ENCODE data around the gene EVI5L.
A peak's percentile ranks its signal among the peaks of the same experiment; 100 is the strongest.

The EVI5L gene

GRCh38 chr19:7898967-7899366, 68.9 kb downstream of the EVI5L start:
- DNase-seq (ENCODE audit: low spot score), result no peak

DNA sequence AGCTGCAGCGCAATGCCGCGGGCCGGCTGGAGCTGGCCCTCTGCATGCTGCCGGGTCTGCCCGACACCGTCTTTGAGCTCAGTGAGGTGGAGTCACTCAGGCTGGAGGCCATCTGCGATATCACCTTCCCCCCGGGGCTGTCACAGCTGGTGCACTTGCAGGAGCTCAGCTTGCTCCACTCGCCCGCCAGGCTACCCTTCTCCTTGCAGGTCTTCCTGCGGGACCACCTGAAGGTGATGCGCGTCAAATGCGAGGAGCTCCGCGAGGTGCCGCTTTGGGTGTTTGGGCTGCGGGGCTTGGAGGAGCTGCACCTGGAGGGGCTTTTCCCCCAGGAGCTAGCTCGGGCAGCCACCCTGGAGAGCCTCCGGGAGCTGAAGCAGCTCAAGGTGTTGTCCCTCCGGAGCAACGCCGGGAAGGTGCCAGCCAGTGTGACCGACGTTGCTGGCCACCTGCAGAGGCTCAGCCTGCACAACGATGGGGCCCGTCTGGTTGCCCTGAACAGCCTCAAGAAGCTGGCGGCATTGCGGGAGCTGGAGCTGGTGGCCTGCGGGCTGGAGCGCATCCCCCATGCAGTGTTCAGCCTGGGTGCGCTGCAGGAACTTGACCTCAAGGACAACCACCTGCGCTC, 69.8 kb downstream of the EVI5L start:
- no peak for DNase-seq (ENCODE audit: low spot score)

- DNase-seq (ENCODE audit: low spot score), result no peak
Measured at GRCh38 chr19:7900401-7900870, 70.4 kb downstream of the EVI5L start.

GRCh38 chr19:7900931-7901330, 70.9 kb downstream of the EVI5L start:
- DNase-seq (ENCODE audit: low spot score), result no peak

GRCh38 chr19:7901337-7901736, 71.3 kb downstream of the EVI5L start:
- no peak for DNase-seq (ENCODE audit: low spot score)

GRCh38 chr19:7902796-7903243, 72.8 kb downstream of the EVI5L start:
- DNase-seq (ENCODE audit: low spot score), result no peak

DNA sequence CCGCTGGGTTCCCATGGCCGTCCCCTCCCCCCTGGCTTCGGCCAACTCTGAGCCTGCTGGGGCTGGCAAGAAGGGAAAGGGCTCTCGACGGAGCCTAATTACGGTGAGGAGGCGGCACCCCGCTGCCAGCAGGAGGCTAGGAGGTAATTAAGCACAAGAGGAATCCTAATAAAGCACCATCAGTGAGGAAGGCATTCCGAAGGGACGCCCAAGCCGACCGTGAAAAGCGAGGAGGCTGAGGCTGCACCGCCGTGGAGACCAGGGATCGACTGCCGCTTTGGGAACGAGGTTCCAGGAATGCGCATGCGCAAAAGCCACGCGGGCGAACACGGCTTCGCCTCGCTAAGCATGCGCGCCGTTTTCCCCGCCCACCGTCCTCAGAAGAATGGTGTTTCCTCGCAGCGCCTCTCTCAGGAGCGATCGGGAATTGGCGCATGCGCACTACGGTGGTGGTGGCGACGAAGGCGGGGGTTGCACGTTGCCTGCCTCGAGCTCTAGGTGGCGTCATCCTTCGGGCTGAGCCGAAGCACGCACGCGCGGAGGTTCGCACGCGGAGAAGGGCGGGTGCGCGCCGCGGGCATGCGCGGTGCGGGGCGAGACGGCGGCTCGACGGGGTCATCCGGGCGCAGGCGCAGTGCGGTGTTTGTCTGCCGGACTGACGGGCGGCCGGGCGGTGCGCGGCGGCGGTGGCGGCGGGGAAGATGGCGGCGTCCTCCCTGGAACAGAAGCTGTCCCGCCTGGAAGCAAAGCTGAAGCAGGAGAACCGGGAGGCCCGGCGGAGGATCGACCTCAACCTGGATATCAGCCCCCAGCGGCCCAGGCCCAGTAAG, 73.4 kb downstream of the EVI5L start, which contains the start of gene MAP2K7:
Gene MAP2K7, plus strand, starts transcription at position 634 of the 830 bp plus-strand sequence. Its CDS starts 68 bp downstream, at position 702.
- DNase-seq (ENCODE audit: low spot score), result peak; percentile 97

- DNase-seq (ENCODE audit: low spot score), result no peak
Measured at GRCh38 chr19:7904074-7905020, 74.3 kb downstream of the EVI5L start.

DNA sequence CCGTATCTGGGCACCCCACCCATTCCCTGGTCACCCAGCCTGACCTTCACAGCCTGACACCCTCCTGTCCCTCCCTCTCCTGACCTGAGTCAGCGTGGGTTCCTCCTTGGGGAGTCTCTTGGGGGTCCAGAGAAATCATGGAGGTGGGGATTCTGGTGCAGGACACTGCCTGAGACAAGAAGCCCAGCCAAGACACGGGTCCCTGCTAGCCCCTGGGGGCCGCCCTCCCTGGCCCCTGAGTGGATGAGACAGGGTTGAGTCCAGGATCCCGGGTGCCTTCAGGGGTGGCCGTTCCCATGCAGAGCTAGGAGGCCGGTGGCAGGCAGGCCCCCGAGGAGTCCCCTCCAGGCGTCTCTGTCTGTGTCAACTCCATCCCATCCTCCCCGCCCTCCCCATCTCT, 75.2 kb downstream of the EVI5L start:
- DNase-seq (ENCODE audit: low spot score), result no peak

GRCh38 chr19:7905859-7906258, 75.8 kb downstream of the EVI5L start:
- DNase-seq (ENCODE audit: low spot score), result no peak

DNA sequence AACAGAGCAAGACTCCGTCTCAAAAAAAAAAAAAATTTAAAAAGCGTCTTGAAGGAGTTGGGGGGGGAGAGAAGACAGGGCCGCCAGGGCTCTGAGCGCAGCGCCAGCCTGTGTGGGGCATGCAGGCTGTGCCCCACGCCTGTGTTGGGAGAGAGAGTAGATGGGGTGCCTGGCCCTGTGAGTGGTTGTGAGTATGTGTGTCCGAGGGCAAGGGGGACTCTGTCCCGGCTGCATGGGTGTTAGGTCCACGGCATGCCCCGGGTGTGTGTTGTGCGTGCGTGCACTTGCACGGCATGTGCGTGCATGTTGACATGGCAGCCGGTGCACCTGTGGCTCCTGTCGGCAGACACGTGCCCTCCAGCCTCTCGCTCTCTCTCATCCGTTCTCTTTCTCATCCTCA, 77.1 kb downstream of the EVI5L start:
- no peak for DNase-seq (ENCODE audit: low spot score)

- DNase-seq (ENCODE audit: low spot score), result no peak
Measured at GRCh38 chr19:7907544-7907943, 77.5 kb downstream of the EVI5L start.

DNA sequence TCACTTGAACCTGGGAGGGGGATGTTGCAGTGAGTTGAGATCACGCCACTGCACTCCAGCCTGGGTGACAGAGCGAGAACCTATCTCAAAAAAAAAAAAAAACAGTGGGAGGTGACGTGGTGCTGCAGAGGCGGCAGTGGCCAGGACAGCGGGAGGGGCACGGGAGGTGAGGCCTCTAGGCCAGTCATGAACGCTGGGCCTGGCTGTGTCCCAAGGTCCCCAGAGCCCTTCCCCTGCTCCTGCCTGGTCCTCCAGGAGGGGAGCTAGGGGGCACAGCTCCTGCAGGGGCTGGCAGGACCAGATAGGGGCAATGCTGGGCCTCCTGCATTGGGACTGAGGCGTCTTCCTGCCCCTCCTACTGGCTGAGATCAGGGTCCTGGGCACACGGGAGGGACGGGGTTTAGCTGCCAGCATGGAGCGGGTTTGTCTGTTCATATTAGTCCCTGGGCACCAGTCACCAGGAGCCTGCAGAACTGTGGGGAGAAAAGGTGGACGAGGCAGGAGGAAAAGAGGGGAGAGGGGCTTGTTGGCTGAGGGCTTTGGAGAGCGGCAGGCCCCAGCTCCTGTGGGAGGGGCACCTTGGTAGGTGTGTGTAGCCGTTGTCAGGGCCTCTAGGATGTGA, 78.2 kb downstream of the EVI5L start:
- DNase-seq (ENCODE audit: low spot score), result no peak

- no peak for DNase-seq (ENCODE audit: low spot score)
Measured at GRCh38 chr19:7908742-7909461, 78.9 kb downstream of the EVI5L start.

DNA sequence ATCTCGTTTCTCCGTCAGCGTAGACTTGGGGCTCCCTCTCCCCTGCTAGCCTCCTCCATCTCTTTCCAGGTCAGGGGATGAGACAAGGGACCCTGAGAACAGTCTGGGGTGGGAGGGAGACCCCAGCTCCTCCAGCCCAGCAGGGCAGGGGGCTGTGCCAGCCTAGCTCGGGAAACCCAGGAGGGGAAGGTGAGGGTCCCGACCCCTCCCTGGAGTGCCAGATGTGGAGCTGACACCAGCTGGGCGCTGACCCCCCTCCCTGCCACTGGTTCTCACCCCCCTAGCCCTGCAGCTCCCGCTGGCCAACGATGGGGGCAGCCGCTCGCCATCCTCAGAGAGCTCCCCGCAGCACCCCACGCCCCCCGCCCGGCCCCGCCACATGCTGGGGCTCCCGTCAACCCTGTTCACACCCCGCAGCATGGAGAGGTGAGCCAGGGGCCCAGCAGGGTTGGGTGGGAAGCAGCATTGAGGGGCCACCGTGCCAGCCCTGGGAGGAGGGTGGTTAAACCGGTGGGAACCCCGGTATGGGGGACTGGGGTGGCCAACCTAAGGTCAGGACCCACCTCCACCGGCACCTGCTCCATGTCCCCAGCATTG, 79.6 kb downstream of the EVI5L start:
- no peak for DNase-seq (ENCODE audit: low spot score)

DNA sequence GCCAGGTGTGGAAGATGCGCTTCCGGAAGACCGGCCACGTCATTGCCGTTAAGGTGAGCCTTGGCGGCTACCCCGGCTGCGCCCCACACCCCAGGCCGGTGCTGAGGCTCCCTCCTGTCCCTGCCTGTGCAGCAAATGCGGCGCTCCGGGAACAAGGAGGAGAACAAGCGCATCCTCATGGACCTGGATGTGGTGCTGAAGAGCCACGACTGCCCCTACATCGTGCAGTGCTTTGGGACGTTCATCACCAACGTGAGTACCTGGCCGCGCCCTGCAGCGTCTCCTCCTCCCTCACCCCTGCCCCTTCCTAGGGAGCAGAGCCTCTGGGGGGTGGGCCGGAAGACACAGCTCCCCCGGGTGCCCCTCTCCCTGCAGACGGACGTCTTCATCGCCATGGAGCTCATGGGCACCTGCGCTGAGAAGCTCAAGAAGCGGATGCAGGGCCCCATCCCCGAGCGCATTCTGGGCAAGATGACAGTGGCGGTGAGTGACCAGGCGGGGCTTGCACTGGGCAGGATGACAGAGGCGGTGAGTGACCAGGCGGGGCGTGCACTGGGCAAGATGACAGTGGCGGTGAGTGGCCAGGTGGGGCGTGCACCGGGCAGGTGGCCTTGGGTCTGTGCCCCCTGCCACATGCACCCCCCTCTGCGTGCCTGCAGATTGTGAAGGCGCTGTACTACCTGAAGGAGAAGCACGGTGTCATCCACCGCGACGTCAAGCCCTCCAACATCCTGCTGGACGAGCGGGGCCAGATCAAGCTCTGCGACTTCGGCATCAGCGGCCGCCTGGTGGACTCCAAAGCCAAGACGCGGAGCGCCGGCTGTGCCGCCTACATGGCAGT, 80.5 kb downstream of the EVI5L start:
- no peak for DNase-seq (ENCODE audit: low spot score)

DNA sequence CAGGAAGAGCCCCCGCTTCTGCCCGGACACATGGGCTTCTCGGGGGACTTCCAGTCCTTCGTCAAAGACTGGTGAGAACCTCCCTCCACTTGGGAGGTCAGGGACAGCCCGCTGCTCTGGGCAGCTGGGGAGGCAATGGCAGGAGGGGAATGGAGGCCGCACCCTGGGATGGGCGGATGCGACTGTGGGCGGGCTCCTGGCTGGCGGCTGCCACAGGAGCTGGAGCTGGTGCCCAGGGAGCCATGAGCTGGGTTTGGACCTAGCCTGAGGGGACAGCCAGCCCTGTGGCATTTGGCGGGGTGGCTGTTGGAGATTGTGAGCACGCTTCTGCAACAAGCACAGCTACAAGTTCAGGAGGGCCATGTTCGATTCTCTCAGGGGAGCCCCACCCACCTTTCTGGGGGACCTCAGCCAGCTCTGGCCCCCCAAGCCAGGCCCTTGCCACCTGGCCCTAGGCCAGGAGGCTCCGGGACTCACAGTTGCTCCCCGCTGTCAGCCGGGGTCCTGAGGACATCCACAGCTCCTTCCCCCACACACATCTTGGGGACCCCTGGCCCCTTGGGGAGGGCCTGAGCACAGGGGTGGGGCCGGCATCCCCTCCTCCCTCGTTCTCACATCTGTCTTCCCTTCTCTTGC, 81.6 kb downstream of the EVI5L start:
- no peak for DNase-seq (ENCODE audit: low spot score)

- DNase-seq (ENCODE audit: low spot score), result no peak
Measured at GRCh38 chr19:7912144-7912696, 82.2 kb downstream of the EVI5L start.

Data from kidney capillary endothelial cell (primary cell).